Activated naive CD8-positive, alpha-beta T cell treated with anti-CD3 and anti-CD28 coated beads, Interleukin-2, amount 50 U/mL, for 24 hours (primary cell): ENCODE data around the gene TMEM229B.
A peak's percentile ranks its signal among the peaks of the same experiment; 100 is the strongest.

Source experiments
- ATAC-seq: fragments of 150-1000 bp; cut with Tn5 transposase; one replicate; pipeline ENCODE4 v1.10.0; 2021
- DNase-seq: peaks from one replicate; pipeline ENCODE4 v3.0.0; 2021
- H3K27ac Mint-ChIP-seq: one replicate; pipeline ENCODE4 v1.8.0; 2021; ENCODE audit warnings: mild to moderate bottlenecking, mixed read lengths
- H3K27me3 Mint-ChIP-seq: one replicate; pipeline ENCODE4 v1.8.0; 2021; ENCODE audit warnings: mixed read lengths
- H3K36me3 Mint-ChIP-seq: one replicate; pipeline ENCODE4 v1.8.0; 2021; ENCODE audit warnings: low read depth, mixed read lengths
- H3K4me1 Mint-ChIP-seq: one replicate; pipeline ENCODE4 v1.8.0; 2021; ENCODE audit warnings: mixed read lengths
- H3K4me3 Mint-ChIP-seq: one replicate; pipeline ENCODE4 v1.8.0; 2021; ENCODE audit warnings: mild to moderate bottlenecking, moderate library complexity, mixed read lengths
- H3K9me3 Mint-ChIP-seq: one replicate; pipeline ENCODE4 v1.8.0; 2021; ENCODE audit warnings: mixed read lengths

The TMEM229B gene

GRCh38 chr14:67505254-67505653 is 16.7 kb upstream of the TMEM229B start:
- Mint-ChIP-seq H3K4me3 (no peak overlapping the region), H3K9me3 (no peaks in the 10 kb centered on the region), H3K36me3 (no peaks in the 10 kb centered on the region), H3K4me1 (peaks cover 2% of the 10 kb centered on the region), H3K27ac (no peak overlapping the region), H3K27me3 (no peaks in the 10 kb centered on the region)
- ATAC-seq (no peak), DNase-seq (no peak)

- Mint-ChIP-seq H3K4me3 (no peak overlapping the region), H3K4me1 (peaks cover under 1% of the 10 kb centered on the region), H3K27ac (no peak overlapping the region), H3K9me3 (no peaks in the 10 kb centered on the region), H3K36me3 (no peaks in the 10 kb centered on the region), H3K27me3 (no peaks in the 10 kb centered on the region)
- DNase-seq (no peak), ATAC-seq (no peak)
Measured at GRCh38 chr14:67503331-67503730, 14.8 kb upstream of the TMEM229B start.

- Mint-ChIP-seq H3K4me1 (peaks cover 6% of the 10 kb centered on the region), H3K9me3 (no peaks in the 10 kb centered on the region), H3K36me3 (no peaks in the 10 kb centered on the region), H3K4me3 (no peak overlapping the region), H3K27ac (no peak overlapping the region), H3K27me3 (no peaks in the 10 kb centered on the region)
- no peak for DNase-seq
- ATAC-seq: no peak
Measured at GRCh38 chr14:67502867-67503266, 14.3 kb upstream of the TMEM229B start.

- no peak overlapping the region for H3K4me3 Mint-ChIP-seq
- peaks cover 15% of the 10 kb centered on the region for H3K4me1 Mint-ChIP-seq
- H3K9me3 Mint-ChIP-seq: no peaks in the 10 kb centered on the region
- H3K36me3 Mint-ChIP-seq: no peaks in the 10 kb centered on the region
- no peak for ATAC-seq
- DNase-seq: no peak
- no peak overlapping the region for H3K27ac Mint-ChIP-seq
- no peaks in the 10 kb centered on the region for H3K27me3 Mint-ChIP-seq
Measured at GRCh38 chr14:67501670-67502069, 13.1 kb upstream of the TMEM229B start.

- ATAC-seq (no peak), DNase-seq (no peak)
- Mint-ChIP-seq H3K4me3 (no peak overlapping the region), H3K27ac (no peak overlapping the region), H3K36me3 (no peaks in the 10 kb centered on the region), H3K27me3 (no peaks in the 10 kb centered on the region), H3K4me1 (peaks cover 15% of the 10 kb centered on the region), H3K9me3 (no peaks in the 10 kb centered on the region)
Measured at GRCh38 chr14:67500981-67501380, 12.5 kb upstream of the TMEM229B start.

GRCh38 chr14:67497716-67498115 is 9.2 kb upstream of the TMEM229B start:
- DNase-seq: no peak
- H3K9me3 Mint-ChIP-seq: peaks cover 11% of the 10 kb centered on the region
- no peak overlapping the region for H3K27ac Mint-ChIP-seq
- peaks cover 10% of the 10 kb centered on the region for H3K36me3 Mint-ChIP-seq
- H3K4me1 Mint-ChIP-seq: peaks cover 17% of the 10 kb centered on the region
- H3K4me3 Mint-ChIP-seq: no peak overlapping the region
- peak; percentile 76 for ATAC-seq
- H3K27me3 Mint-ChIP-seq: no peaks in the 10 kb centered on the region

GRCh38 chr14:67497216-67497615 is 8.7 kb upstream of the TMEM229B start:
- DNase-seq (no peak), ATAC-seq (no peak)
- Mint-ChIP-seq H3K36me3 (peaks cover 11% of the 10 kb centered on the region), H3K4me1 (peaks cover 17% of the 10 kb centered on the region), H3K9me3 (peaks cover 14% of the 10 kb centered on the region), H3K4me3 (no peak overlapping the region), H3K27ac (no peak overlapping the region), H3K27me3 (no peaks in the 10 kb centered on the region)

- peaks cover 14% of the 10 kb centered on the region for H3K9me3 Mint-ChIP-seq
- no peak overlapping the region for H3K27ac Mint-ChIP-seq
- H3K4me1 Mint-ChIP-seq: peaks cover 22% of the 10 kb centered on the region
- ATAC-seq: no peak
- no peaks in the 10 kb centered on the region for H3K27me3 Mint-ChIP-seq
- peaks cover 11% of the 10 kb centered on the region for H3K36me3 Mint-ChIP-seq
- no peak overlapping the region for H3K4me3 Mint-ChIP-seq
- DNase-seq: no peak
Measured at GRCh38 chr14:67495827-67496226, 7.3 kb upstream of the TMEM229B start.

GRCh38 chr14:67493092-67493717 is 4.7 kb upstream of the TMEM229B start:
- Mint-ChIP-seq H3K36me3 (peaks cover 11% of the 10 kb centered on the region), H3K27ac (no peak overlapping the region), H3K9me3 (peaks cover 14% of the 10 kb centered on the region), H3K4me3 (no peak overlapping the region), H3K27me3 (no peaks in the 10 kb centered on the region), H3K4me1 (peaks cover 46% of the 10 kb centered on the region)
- ATAC-seq (no peak), DNase-seq (no peak)

GRCh38 chr14:67492538-67492937 is 4.0 kb upstream of the TMEM229B start:
- ATAC-seq (no peak), DNase-seq (no peak)
- Mint-ChIP-seq H3K9me3 (peaks cover 14% of the 10 kb centered on the region), H3K4me1 (peaks cover 46% of the 10 kb centered on the region), H3K4me3 (no peak overlapping the region), H3K27ac (no peak overlapping the region), H3K27me3 (no peaks in the 10 kb centered on the region), H3K36me3 (peaks cover 11% of the 10 kb centered on the region)

GRCh38 chr14:67491741-67492507 is 3.4 kb upstream of the TMEM229B start:
- peaks cover 46% of the 10 kb centered on the region for H3K4me1 Mint-ChIP-seq

GRCh38 chr14:67491285-67491684 is 2.8 kb upstream of the TMEM229B start:
- DNase-seq: no peak
- Mint-ChIP-seq H3K36me3 (peaks cover 17% of the 10 kb centered on the region), H3K4me3 (no peak overlapping the region), H3K9me3 (peaks cover 14% of the 10 kb centered on the region), H3K4me1 (peaks cover 51% of the 10 kb centered on the region), H3K27me3 (no peaks in the 10 kb centered on the region), H3K27ac (no peak overlapping the region)
- no peak for ATAC-seq

More at GRCh38 chr14:67491741-67492507, 3.4 kb upstream of the TMEM229B start:
- H3K4me3 Mint-ChIP-seq: no peak overlapping the region
- no peaks in the 10 kb centered on the region for H3K27me3 Mint-ChIP-seq
- no peak overlapping the region for H3K27ac Mint-ChIP-seq
- peaks cover 14% of the 10 kb centered on the region for H3K9me3 Mint-ChIP-seq
- ATAC-seq: no peak
- H3K36me3 Mint-ChIP-seq: peaks cover 11% of the 10 kb centered on the region
- no peak for DNase-seq

- no peak overlapping the region for H3K27ac Mint-ChIP-seq
- no peak for DNase-seq
- peaks cover 60% of the 10 kb centered on the region for H3K4me1 Mint-ChIP-seq
- H3K4me3 Mint-ChIP-seq: no peak overlapping the region
- no peaks in the 10 kb centered on the region for H3K27me3 Mint-ChIP-seq
- no peak for ATAC-seq
- H3K36me3 Mint-ChIP-seq: peaks cover 22% of the 10 kb centered on the region
- H3K9me3 Mint-ChIP-seq: peaks cover 14% of the 10 kb centered on the region
Measured at GRCh38 chr14:67490196-67490595, 1.7 kb upstream of the TMEM229B start.

GRCh38 chr14:67487332-67487731 is 1.2 kb downstream of the TMEM229B start:
- Mint-ChIP-seq H3K9me3 (no peaks in the 10 kb centered on the region), H3K27ac (no peak overlapping the region), H3K4me3 (peak overlapping the region; percentile 86), H3K4me1 (peaks cover 80% of the 10 kb centered on the region), H3K27me3 (no peaks in the 10 kb centered on the region), H3K36me3 (peaks cover 12% of the 10 kb centered on the region)
- ATAC-seq: no peak
- no peak for DNase-seq

- Mint-ChIP-seq H3K9me3 (no peaks in the 10 kb centered on the region), H3K4me3 (no peak overlapping the region), H3K27me3 (no peaks in the 10 kb centered on the region), H3K27ac (no peak overlapping the region), H3K36me3 (peaks cover 12% of the 10 kb centered on the region), H3K4me1 (peaks cover 83% of the 10 kb centered on the region)
- DNase-seq (no peak), ATAC-seq (no peak)
Measured at GRCh38 chr14:67486890-67487289, 1.6 kb downstream of the TMEM229B start.
